Keratinocyte (primary cell): Measurements from ENCODE around the gene SPIRE1. TPM values are rescaled to one million over a fixed set of nuclear protein-coding genes. Genes with fewer than 3 reads are reported as not detected.

Source experiments
- DNase-seq: peaks from one replicate; pipeline ENCODE4 v3.0.0-alpha.2; 2011; ENCODE audit warnings: low read depth, missing footprints, low spot score
- FAIRE-seq: peaks from 2 replicates; lab custom pipeline; 2011; peaks lifted over from hg19 to GRCh38; lab: Jason Lieb, UNC
- H2AFZ ChIP-seq: 2 replicates; pipeline ENCODE4 v1.6.0; 2012; ENCODE audit warnings: low read length, control low read depth, inconsistent platforms; ENCODE audit not compliant: control insufficient read depth
- H3K27ac ChIP-seq: 2 replicates; pipeline ENCODE4 v1.5.1; 2011; ENCODE audit warnings: low read length; ENCODE audit not compliant: control insufficient read depth, insufficient read depth
- H3K27me3 ChIP-seq: 3 replicates; pipeline ENCODE4 v1.6.0; 2011; ENCODE audit warnings: low read length; ENCODE audit not compliant: control insufficient read depth, insufficient read depth; ENCODE audit errors: extremely low read depth
- H3K36me3 ChIP-seq, 2 experiments: 2 replicates in 1 of 2; 3 replicates in 1 of 2; pipeline ENCODE4 v1.5.1; 2011; ENCODE audit warnings: low read length in 2 of 2, mild to moderate bottlenecking in 1 of 2; ENCODE audit not compliant: control insufficient read depth in 2 of 2, insufficient read depth in 2 of 2; ENCODE audit errors: extremely low read depth in 1 of 2
- H3K4me1 ChIP-seq: 3 replicates; pipeline ENCODE4 v1.5.1; 2011; ENCODE audit warnings: low read length; ENCODE audit not compliant: control insufficient read depth, insufficient read depth; ENCODE audit errors: extremely low read depth
- H3K4me2 ChIP-seq: 3 replicates; pipeline ENCODE4 v1.6.0; 2011; ENCODE audit warnings: low read depth, low read length; ENCODE audit not compliant: control insufficient read depth, insufficient read depth; ENCODE audit errors: extremely low read depth
- H3K4me3 ChIP-seq, 3 experiments: fragments of 200-600 bp in 1 of 3; sonication (generic) in 1 of 3; 2 replicates in 2 of 3; 3 replicates in 1 of 3; pipeline ENCODE4 v1.5.1; 2011 to 2016; ENCODE audit warnings: low read length in 3 of 3, mild to moderate bottlenecking in 3 of 3, control low read depth in 2 of 3, inconsistent platforms in 1 of 3, low read depth in 1 of 3, mixed read lengths in 1 of 3, mixed run types in 1 of 3, moderate library complexity in 1 of 3; ENCODE audit not compliant: control insufficient read depth in 2 of 3, insufficient read depth in 2 of 3; ENCODE audit errors: extremely low read depth in 1 of 3
- H3K79me2 ChIP-seq: 2 replicates; pipeline ENCODE4 v1.6.0; 2012; ENCODE audit warnings: low read length; ENCODE audit not compliant: control insufficient read depth, insufficient read depth
- H3K9ac ChIP-seq: 3 replicates; pipeline ENCODE4 v1.6.0; 2011; ENCODE audit warnings: low read length; ENCODE audit not compliant: control insufficient read depth, insufficient read depth; ENCODE audit errors: extremely low read depth
- H3K9me1 ChIP-seq: 3 replicates; pipeline ENCODE4 v1.6.0; 2011; ENCODE audit warnings: low read length; ENCODE audit not compliant: control insufficient read depth, insufficient read depth; ENCODE audit errors: extremely low read depth
- H3K9me3 ChIP-seq: 2 replicates; pipeline ENCODE4 v1.5.1; 2012; ENCODE audit warnings: low read depth, low read length; ENCODE audit not compliant: control insufficient read depth
- H4K20me1 ChIP-seq: 3 replicates; pipeline ENCODE4 v1.6.0; 2011; ENCODE audit warnings: low read length; ENCODE audit not compliant: control insufficient read depth, insufficient read depth; ENCODE audit errors: extremely low read depth
- EZH2 ChIP-seq: IDR thresholded peaks from one replicate; pipeline ENCODE4 v1.6.1; 2012; ENCODE audit warnings: inconsistent platforms, mild to moderate bottlenecking, low read length, moderate library complexity
- dilution Hi-C: fragments of 300-500 bp; cut with MboI; formaldehyde crosslinking; loops from one replicate; pipeline ENCODE4 v1.7.0; 2020; ENCODE audit warnings: low sequenced_read_pairs; ENCODE audit not compliant: extremely low pct_ligation_motif_present
- polyA plus RNA-seq, 5 experiments: library from polyadenylated mRNA; depleted of rRNA in 3 of 5; stranded (reverse) in 3 of 5; stranded (forward) in 1 of 5; unstranded in 1 of 5; fragments of >200 nt; gene quantifications; 1 replicate in 1 of 5; 2 replicates in 3 of 5; 3 replicates in 1 of 5; pipeline versions ENCODE4 v1.2.1 to v1.2.3, GENCODE V29; 2011 to 2012; ENCODE audit warnings: missing spikeins in 2 of 5, low read depth in 1 of 5, low replicate concordance in 1 of 5
- TF ChIP-seq, protein P1 (sequence below), 3 experiments: IDR thresholded peaks in 1 of 3; conservative IDR thresholded peaks in 1 of 3; optimal IDR thresholded peaks in 1 of 3; 2 replicates in 2 of 3; 3 replicates in 1 of 3; pipeline versions ENCODE3 to v1.5.1; 2011; ENCODE audit warnings: low read length in 3 of 3, mild to moderate bottlenecking in 3 of 3, moderate library complexity in 2 of 3, control low read depth in 1 of 3, inconsistent platforms in 1 of 3; ENCODE audit not compliant: insufficient read depth in 2 of 3; ENCODE audit errors: extremely low read depth in 1 of 3

Gene SPIRE1
- polyA plus RNA-seq, 1 donor (not counting 4 experiments of a cell fraction or from before 2014, with no cell fraction given) = 20.6 TPM

- Histone ChIP-seq H3K9me1 (no peaks in the 10 kb centered on the region), H3K27me3 (no peaks in the 10 kb centered on the region), H3K36me3 (peaks cover 0 to 5% of the 10 kb centered on the region in 2 experiments), H2AFZ (no peak overlapping the region), H4K20me1 (no peaks in the 10 kb centered on the region), H3K9ac (no peak overlapping the region), H3K4me1 (no peaks in the 10 kb centered on the region), H3K9me3 (no peaks in the 10 kb centered on the region), H3K27ac (no peak overlapping the region), H3K79me2 (no peaks in the 10 kb centered on the region), H3K4me2 (no peak overlapping the region), H3K4me3 (no peak overlapping the region)
- DNase-seq (no peak), FAIRE-seq (no peak)
- no peak for TF ChIP-seq EZH2
- dilution Hi-C loops = no loop called here
Observed at GRCh38 chr18:12443551-12443950, 214.4 kb downstream of the SPIRE1 start.

DNA sequence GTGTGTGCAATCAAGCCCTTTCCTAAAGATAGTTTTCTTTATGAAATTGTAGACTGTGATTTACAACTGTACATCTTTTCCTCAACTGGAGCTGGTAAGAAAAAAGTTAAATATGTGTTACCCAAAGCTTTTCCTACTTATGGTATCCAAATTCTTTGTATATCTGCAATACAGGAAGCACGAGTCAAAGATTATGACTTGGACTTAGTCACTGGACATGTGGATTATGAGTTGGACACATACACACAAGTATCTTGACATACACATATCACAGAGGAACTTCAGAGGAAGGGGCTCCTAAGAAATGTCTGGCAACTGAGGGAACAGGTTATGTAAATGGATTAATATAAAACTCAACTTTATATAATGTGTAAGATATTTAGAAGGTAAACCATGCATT is 215.0 kb downstream of the SPIRE1 start:
- Histone ChIP-seq H3K79me2 (no peaks in the 10 kb centered on the region), H3K27me3 (no peaks in the 10 kb centered on the region), H3K4me1 (no peaks in the 10 kb centered on the region), H3K4me2 (no peak overlapping the region), H4K20me1 (no peaks in the 10 kb centered on the region), H3K4me3 (no peak overlapping the region), H3K9ac (no peak overlapping the region), H3K9me1 (no peaks in the 10 kb centered on the region), H3K9me3 (no peaks in the 10 kb centered on the region), H3K36me3 (peaks cover 0 to 5% of the 10 kb centered on the region in 2 experiments), H3K27ac (no peak overlapping the region), H2AFZ (no peak overlapping the region)
- FAIRE-seq (no peak), DNase-seq (no peak)
- TF ChIP-seq, protein P1, sequence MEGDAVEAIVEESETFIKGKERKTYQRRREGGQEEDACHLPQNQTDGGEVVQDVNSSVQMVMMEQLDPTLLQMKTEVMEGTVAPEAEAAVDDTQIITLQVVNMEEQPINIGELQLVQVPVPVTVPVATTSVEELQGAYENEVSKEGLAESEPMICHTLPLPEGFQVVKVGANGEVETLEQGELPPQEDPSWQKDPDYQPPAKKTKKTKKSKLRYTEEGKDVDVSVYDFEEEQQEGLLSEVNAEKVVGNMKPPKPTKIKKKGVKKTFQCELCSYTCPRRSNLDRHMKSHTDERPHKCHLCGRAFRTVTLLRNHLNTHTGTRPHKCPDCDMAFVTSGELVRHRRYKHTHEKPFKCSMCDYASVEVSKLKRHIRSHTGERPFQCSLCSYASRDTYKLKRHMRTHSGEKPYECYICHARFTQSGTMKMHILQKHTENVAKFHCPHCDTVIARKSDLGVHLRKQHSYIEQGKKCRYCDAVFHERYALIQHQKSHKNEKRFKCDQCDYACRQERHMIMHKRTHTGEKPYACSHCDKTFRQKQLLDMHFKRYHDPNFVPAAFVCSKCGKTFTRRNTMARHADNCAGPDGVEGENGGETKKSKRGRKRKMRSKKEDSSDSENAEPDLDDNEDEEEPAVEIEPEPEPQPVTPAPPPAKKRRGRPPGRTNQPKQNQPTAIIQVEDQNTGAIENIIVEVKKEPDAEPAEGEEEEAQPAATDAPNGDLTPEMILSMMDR (optimal IDR thresholded peaks at IDR 0.05 in 1 of 3, IDR thresholded peaks at IDR 0.05 in 1 of 3, conservative IDR thresholded peaks at IDR 0.05 in 1 of 3; ENCODE audit: extremely low read depth in 1 of 3, insufficient read depth in 2 of 3, low read length in 3 of 3) = no peak
- no peak for TF ChIP-seq EZH2
- dilution Hi-C loops = no loop called here

GRCh38 chr18:12441475-12442034 is 216.4 kb downstream of the SPIRE1 start:
- dilution Hi-C loops = no loop called here
- no peak overlapping the region for H2AFZ ChIP-seq
- H3K9me1 ChIP-seq = no peaks in the 10 kb centered on the region
- H3K36me3 ChIP-seq = peaks cover 0 to 2% of the 10 kb centered on the region in 2 experiments
- no peaks in the 10 kb centered on the region for H4K20me1 ChIP-seq
- DNase-seq (no peak), FAIRE-seq (no peak)
- H3K4me2 ChIP-seq = no peak overlapping the region
- TF ChIP-seq, protein P1 (optimal IDR thresholded peaks at IDR 0.05 in 1 of 3, IDR thresholded peaks at IDR 0.05 in 1 of 3, conservative IDR thresholded peaks at IDR 0.05 in 1 of 3; ENCODE audit: extremely low read depth in 1 of 3, insufficient read depth in 2 of 3, low read length in 3 of 3) = no peak
- no peak for TF ChIP-seq EZH2
- H3K79me2 ChIP-seq = no peaks in the 10 kb centered on the region
- no peak overlapping the region for H3K4me3 ChIP-seq
- no peaks in the 10 kb centered on the region for H3K9me3 ChIP-seq
- H3K9ac ChIP-seq = no peak overlapping the region
- no peak overlapping the region for H3K27ac ChIP-seq
- no peaks in the 10 kb centered on the region for H3K27me3 ChIP-seq
- H3K4me1 ChIP-seq = no peaks in the 10 kb centered on the region
